Calu3 (cell line): ENCODE measurements around the gene BCAS3. TPM values are rescaled to one million over a fixed set of nuclear protein-coding genes. Genes with fewer than 3 reads are reported as not detected.

ENCODE experiments used
- BruUV-seq: library from RNA; stranded (reverse); fragments of 400-500 nt; replicated peaks from 2 replicates; lab custom pipeline; 2021; lab: Mats Ljungman, UMichigan
- CTCF ChIA-PET: fragments of 300-600 bp; sonication (Branson Sonifier 250); formaldehyde crosslinking; loops from one replicate; lab custom pipeline; 2022; ENCODE audit warnings: antibody characterized with exemption; lab: Charles Lee
- DNase-seq: peaks from one replicate; pipeline ENCODE4 v3.0.0; 2022
- H3K27ac Mint-ChIP-seq: one replicate; pipeline ENCODE4 v1.8.0; 2022; ENCODE audit warnings: mixed read lengths; ENCODE audit not compliant: unreplicated experiment
- H3K27me3 Mint-ChIP-seq: one replicate; pipeline ENCODE4 v1.8.0; 2022; ENCODE audit warnings: mixed read lengths; ENCODE audit not compliant: unreplicated experiment
- H3K36me3 Mint-ChIP-seq: one replicate; pipeline ENCODE4 v1.8.0; 2022; ENCODE audit warnings: mild to moderate bottlenecking, moderate library complexity, mixed read lengths; ENCODE audit not compliant: insufficient read depth, unreplicated experiment
- H3K4me1 Mint-ChIP-seq: one replicate; pipeline ENCODE4 v1.8.0; 2022; ENCODE audit warnings: mild to moderate bottlenecking, low read depth, mixed read lengths; ENCODE audit not compliant: unreplicated experiment
- H3K4me3 Mint-ChIP-seq: one replicate; pipeline ENCODE4 v1.8.0; 2022; ENCODE audit warnings: mild to moderate bottlenecking, low read depth, moderate library complexity, mixed read lengths; ENCODE audit not compliant: unreplicated experiment
- H3K9me3 Mint-ChIP-seq: one replicate; pipeline ENCODE4 v1.8.0; 2022; ENCODE audit warnings: low read depth, mixed read lengths; ENCODE audit not compliant: unreplicated experiment
- CTCF ChIP-seq: fragments of 200-600 bp; IDR thresholded peaks from one replicate; pipeline ENCODE4 v1.8.0; 2022; ENCODE audit warnings: antibody characterized with exemption; ENCODE audit not compliant: unreplicated experiment
- intact Hi-C: fragments of 100-400 bp; cut with micrococcal nuclease; formaldehyde crosslinking; loops from one replicate; pipeline ENCODE4 v1.10.0; 2022; ENCODE audit not compliant: unreplicated experiment
- total RNA-seq: library from RNA; stranded (reverse); gene quantifications from 2 replicates; pipeline ENCODE4 v1.2.3, GENCODE V29; 2022

The BCAS3 gene
- total RNA-seq, 1 experiment from 2014 or later, result 10.9 TPM

- H3K4me1 Mint-ChIP-seq, result no peaks in the 10 kb centered on the region
- no peak overlapping the region for H3K4me3 Mint-ChIP-seq
- TF ChIP-seq CTCF, result no peak
- BruUV-seq, result no TSS peak
- H3K27ac Mint-ChIP-seq, result no peak overlapping the region
- intact Hi-C loops, result no loop called here
- DNase-seq, result no peak
- H3K9me3 Mint-ChIP-seq, result no peaks in the 10 kb centered on the region
- H3K36me3 Mint-ChIP-seq, result peaks cover 5% of the 10 kb centered on the region
- CTCF ChIA-PET, result no interaction called here
- H3K27me3 Mint-ChIP-seq, result peaks cover 28% of the 10 kb centered on the region
These were observed 726.4 kb downstream of the BCAS3 start for GRCh38 chr17:61403801-61404662.

GRCh38 chr17:61404663-61404912, 726.9 kb downstream of the BCAS3 start:
- intact Hi-C loops, result no loop called here
- BruUV-seq, result no TSS peak
- Mint-ChIP-seq H3K9me3 (no peaks in the 10 kb centered on the region), H3K27ac (no peak overlapping the region), H3K4me1 (no peaks in the 10 kb centered on the region), H3K4me3 (no peak overlapping the region), H3K36me3 (peaks cover 5% of the 10 kb centered on the region), H3K27me3 (peaks cover 27% of the 10 kb centered on the region)
- TF ChIP-seq CTCF, result no peak
- no peak for DNase-seq
- CTCF ChIA-PET, result no interaction called here

- intact Hi-C loops, result loop anchor here (5.0 kb wide), 1 partner anchor 433 kb away; no protein-coding TSS in a partner anchor
- DNase-seq, result no peak
- BruUV-seq, result no TSS peak
- Mint-ChIP-seq H3K36me3 (peaks cover 5% of the 10 kb centered on the region), H3K4me1 (no peaks in the 10 kb centered on the region), H3K27ac (no peak overlapping the region), H3K4me3 (no peak overlapping the region), H3K9me3 (no peaks in the 10 kb centered on the region), H3K27me3 (peaks cover 27% of the 10 kb centered on the region)
- CTCF ChIA-PET, result no interaction called here
- no peak for TF ChIP-seq CTCF
These were observed 727.4 kb downstream of the BCAS3 start for GRCh38 chr17:61404913-61405685.

- Mint-ChIP-seq H3K4me3 (no peak overlapping the region), H3K27me3 (peaks cover 25% of the 10 kb centered on the region), H3K27ac (no peak overlapping the region), H3K9me3 (no peaks in the 10 kb centered on the region), H3K4me1 (no peaks in the 10 kb centered on the region), H3K36me3 (peaks cover 5% of the 10 kb centered on the region)
- intact Hi-C loops, result loop anchor here (5.0 kb wide), 1 partner anchor 434 kb away; no protein-coding TSS in a partner anchor
- DNase-seq, result no peak
- CTCF ChIA-PET, result no interaction called here
- no peak for TF ChIP-seq CTCF
- BruUV-seq, result no TSS peak
These were observed 728.3 kb downstream of the BCAS3 start for GRCh38 chr17:61405686-61406536.
